C4-2B (cell line): ENCODE data around the gene CRAMP1.

ENCODE experiments used
- ZFX ChIP-seq: fragments of 450-650 bp; IDR thresholded peaks from 2 replicates; pipeline ENCODE4 v1.6.1; 2017
- TF ChIP-seq, protein P1 (sequence below): fragments of 450-650 bp; conservative IDR thresholded peaks from 2 replicates; pipeline ENCODE4 v1.5.1; 2017; ENCODE audit warnings: mild to moderate bottlenecking

DNA sequence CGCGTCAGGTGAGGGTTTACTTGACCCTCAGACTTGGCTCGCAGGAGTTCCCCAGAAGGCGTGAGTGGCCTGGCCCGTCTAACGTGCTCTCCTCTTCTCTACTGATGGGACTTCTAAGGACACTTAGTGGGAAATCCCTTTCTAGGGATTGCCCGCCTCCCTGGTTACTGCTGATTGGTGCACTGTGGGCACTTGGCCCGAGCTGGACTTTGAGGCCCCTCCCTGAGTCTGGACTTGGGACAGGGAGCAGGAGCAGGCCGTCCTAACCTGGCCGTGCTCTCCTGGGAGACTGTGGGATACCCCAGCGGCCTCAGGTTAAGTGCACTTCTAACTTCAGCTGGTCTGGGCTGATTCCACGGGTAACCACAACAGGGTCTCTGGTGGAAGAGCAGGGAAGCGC lies 15.0 kb upstream of the CRAMP1 start:
- TF ChIP-seq, protein P1, sequence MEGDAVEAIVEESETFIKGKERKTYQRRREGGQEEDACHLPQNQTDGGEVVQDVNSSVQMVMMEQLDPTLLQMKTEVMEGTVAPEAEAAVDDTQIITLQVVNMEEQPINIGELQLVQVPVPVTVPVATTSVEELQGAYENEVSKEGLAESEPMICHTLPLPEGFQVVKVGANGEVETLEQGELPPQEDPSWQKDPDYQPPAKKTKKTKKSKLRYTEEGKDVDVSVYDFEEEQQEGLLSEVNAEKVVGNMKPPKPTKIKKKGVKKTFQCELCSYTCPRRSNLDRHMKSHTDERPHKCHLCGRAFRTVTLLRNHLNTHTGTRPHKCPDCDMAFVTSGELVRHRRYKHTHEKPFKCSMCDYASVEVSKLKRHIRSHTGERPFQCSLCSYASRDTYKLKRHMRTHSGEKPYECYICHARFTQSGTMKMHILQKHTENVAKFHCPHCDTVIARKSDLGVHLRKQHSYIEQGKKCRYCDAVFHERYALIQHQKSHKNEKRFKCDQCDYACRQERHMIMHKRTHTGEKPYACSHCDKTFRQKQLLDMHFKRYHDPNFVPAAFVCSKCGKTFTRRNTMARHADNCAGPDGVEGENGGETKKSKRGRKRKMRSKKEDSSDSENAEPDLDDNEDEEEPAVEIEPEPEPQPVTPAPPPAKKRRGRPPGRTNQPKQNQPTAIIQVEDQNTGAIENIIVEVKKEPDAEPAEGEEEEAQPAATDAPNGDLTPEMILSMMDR, result no peak
- TF ChIP-seq ZFX, result no peak
